HEK293T (cell line): Measurements from ENCODE around the gene GLMN.

Experiments
- ARNT ChIP-seq: fragments of 450-650 bp; IDR thresholded peaks from 2 replicates; pipeline ENCODE4 v1.6.1; 2017; ENCODE audit warnings: mild to moderate bottlenecking
- BHLHE40 ChIP-seq: fragments of 450-650 bp; IDR thresholded peaks from 2 replicates; pipeline ENCODE4 v1.6.1; 2016; ENCODE audit warnings: mild to moderate bottlenecking, moderate library complexity, borderline replicate concordance
- CTBP1 ChIP-seq: fragments of 450-650 bp; IDR thresholded peaks from 2 replicates; pipeline ENCODE4 v1.6.1; 2016; ENCODE audit warnings: borderline replicate concordance
- ELF4 ChIP-seq: fragments of 450-650 bp; IDR thresholded peaks from 2 replicates; pipeline ENCODE4 v1.6.1; 2017; ENCODE audit warnings: antibody characterized with exemption
- FOXA1 ChIP-seq: fragments of 450-650 bp; IDR thresholded peaks from 2 replicates; pipeline ENCODE4 v1.6.1; 2016; ENCODE audit warnings: mild to moderate bottlenecking
- FOXK2 ChIP-seq: fragments of 450-650 bp; IDR thresholded peaks from 2 replicates; pipeline ENCODE4 v1.6.1; 2016; ENCODE audit warnings: mild to moderate bottlenecking
- FOXM1 ChIP-seq: fragments of 450-650 bp; IDR thresholded peaks from 2 replicates; pipeline ENCODE4 v1.6.1; 2017; ENCODE audit warnings: mild to moderate bottlenecking, borderline replicate concordance
- HDGF ChIP-seq: fragments of 450-650 bp; IDR thresholded peaks from 2 replicates; pipeline ENCODE4 v1.6.1; 2017; ENCODE audit warnings: antibody characterized with exemption, borderline replicate concordance
- L3MBTL2 ChIP-seq: fragments of 450-650 bp; conservative IDR thresholded peaks from 2 replicates; pipeline ENCODE4 v1.6.1; 2016; ENCODE audit warnings: mild to moderate bottlenecking
- SUZ12 ChIP-seq: fragments of 450-650 bp; IDR thresholded peaks from 2 replicates; pipeline ENCODE4 v1.6.1; 2016; ENCODE audit warnings: mild to moderate bottlenecking
- TF ChIP-seq, protein P1 (sequence below): fragments of 450-650 bp; IDR thresholded peaks from 2 replicates; pipeline ENCODE4 v1.6.1; 2016

DNA sequence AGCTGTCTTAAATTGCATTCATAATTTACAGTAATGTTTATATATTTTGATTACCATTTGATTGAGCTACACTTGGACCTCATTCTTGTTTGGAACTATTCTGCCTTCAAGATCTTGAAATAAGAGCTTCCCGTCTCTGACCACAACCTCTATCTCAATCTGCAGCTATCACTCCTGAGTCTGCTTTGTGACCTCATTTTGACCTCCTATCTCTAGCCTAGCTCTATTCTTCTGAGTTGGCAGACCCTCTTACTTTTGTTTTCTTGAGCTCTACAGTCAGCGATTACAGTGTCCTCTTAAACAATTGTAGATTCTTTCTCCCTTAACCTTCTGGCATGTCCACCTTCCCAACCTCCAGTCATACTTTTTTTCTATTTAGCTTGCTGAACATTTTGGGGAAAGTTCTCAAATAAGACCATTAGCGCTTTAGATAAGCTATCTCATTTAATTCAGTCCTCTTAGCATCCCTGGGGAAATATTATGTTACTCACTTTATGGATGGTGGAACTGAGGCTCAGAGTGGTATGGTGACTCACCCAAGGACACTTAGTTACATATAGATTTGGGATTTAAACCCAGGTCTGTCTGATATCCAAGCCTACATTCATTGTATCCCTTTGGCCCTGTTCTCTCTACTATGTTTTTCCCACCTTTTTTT lies 19.2 kb upstream of the GLMN start:
- TF ChIP-seq FOXA1 (no peak), FOXK2 (no peak), BHLHE40 (no peak), ELF4 (no peak), CTBP1 (no peak), ARNT (no peak), FOXM1 (no peak), SUZ12 (no peak), HDGF (no peak), L3MBTL2 (no peak)
- TF ChIP-seq, protein P1, sequence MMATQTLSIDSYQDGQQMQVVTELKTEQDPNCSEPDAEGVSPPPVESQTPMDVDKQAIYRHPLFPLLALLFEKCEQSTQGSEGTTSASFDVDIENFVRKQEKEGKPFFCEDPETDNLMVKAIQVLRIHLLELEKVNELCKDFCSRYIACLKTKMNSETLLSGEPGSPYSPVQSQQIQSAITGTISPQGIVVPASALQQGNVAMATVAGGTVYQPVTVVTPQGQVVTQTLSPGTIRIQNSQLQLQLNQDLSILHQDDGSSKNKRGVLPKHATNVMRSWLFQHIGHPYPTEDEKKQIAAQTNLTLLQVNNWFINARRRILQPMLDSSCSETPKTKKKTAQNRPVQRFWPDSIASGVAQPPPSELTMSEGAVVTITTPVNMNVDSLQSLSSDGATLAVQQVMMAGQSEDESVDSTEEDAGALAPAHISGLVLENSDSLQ, result no peak
